HG03159 (cell line): ENCODE results near the gene ARMCX2.
"Not testable (repeated sequence)": the region's sequence is repeated elsewhere in the genome, so short reads cannot be mapped to it uniquely, and the experiment has no call there.

Experiments
- ATAC-seq: cut with Tn5 transposase; IDR thresholded peaks from one replicate; pipeline ENCODE4 v1.9.1; 2021; ENCODE audit warnings: mild to moderate bottlenecking, moderate library complexity; ENCODE audit not compliant: unreplicated experiment

Gene ARMCX2

GRCh38 chrX:101659601-101660063 lies at the start of gene ARMCX2:
Gene ARMCX2 (minus strand): TSS chrX:101659850. CDS start chrX:101657588, 2,262 bp downstream.
- no peak for ATAC-seq

GRCh38 chrX:101709384-101709783 lies 49.7 kb upstream of the ARMCX2 start:
- ATAC-seq, result no peak

- ATAC-seq, result no peak
Measured at GRCh38 chrX:101708163-101708562, 48.5 kb upstream of the ARMCX2 start.

GRCh38 chrX:101693476-101693875 lies 33.8 kb upstream of the ARMCX2 start:
- ATAC-seq, result peak; percentile 85

- no peak for ATAC-seq
Measured at GRCh38 chrX:101691835-101692234, 32.2 kb upstream of the ARMCX2 start.

- ATAC-seq, result no peak
Measured at GRCh38 chrX:101686574-101686973, 26.9 kb upstream of the ARMCX2 start.

GRCh38 chrX:101685923-101686322 lies 26.3 kb upstream of the ARMCX2 start:
- ATAC-seq, result no peak

GRCh38 chrX:101682723-101683122 lies 23.1 kb upstream of the ARMCX2 start:
- ATAC-seq, result no peak

GRCh38 chrX:101677028-101677427 lies 17.4 kb upstream of the ARMCX2 start:
- peak; percentile 70 for ATAC-seq

- ATAC-seq, result peak; percentile 20
Measured at GRCh38 chrX:101676571-101676970, 16.9 kb upstream of the ARMCX2 start.

- ATAC-seq, result no peak
Measured at GRCh38 chrX:101668143-101668542, 8.5 kb upstream of the ARMCX2 start.

- ATAC-seq, result peak; percentile 55
Measured at GRCh38 chrX:101658661-101659491, 774 bp downstream of the ARMCX2 start.

GRCh38 chrX:101657495-101657894 lies 2.2 kb downstream of the ARMCX2 start:
- ATAC-seq, result no peak

GRCh38 chrX:101656817-101657216 lies 2.8 kb downstream of the ARMCX2 start:
- no peak for ATAC-seq

- no peak for ATAC-seq
Measured at GRCh38 chrX:101655534-101655933, 4.1 kb downstream of the ARMCX2 start.

GRCh38 chrX:101647716-101648115 lies 11.9 kb downstream of the ARMCX2 start:
- ATAC-seq, result not testable (repeated sequence)

- ATAC-seq, result no peak
Measured at GRCh38 chrX:101642093-101642492, 17.6 kb downstream of the ARMCX2 start.

GRCh38 chrX:101639583-101639982 lies 20.1 kb downstream of the ARMCX2 start:
- no peak for ATAC-seq

GRCh38 chrX:101619364-101619763 lies 40.3 kb downstream of the ARMCX2 start:
- no peak for ATAC-seq

- peak; percentile 89 for ATAC-seq
Measured at GRCh38 chrX:101617211-101618191, 42.1 kb downstream of the ARMCX2 start, which contains the start of gene ARMCX6. Gene ARMCX6 (minus strand): TSS chrX:101618000. CDS start chrX:101616620, 1,380 bp downstream.

- no peak for ATAC-seq
Measured at GRCh38 chrX:101605728-101606127, 53.9 kb downstream of the ARMCX2 start.
